ENCODE data around the gene ADARB2.

- TF ChIP-seq POLR2A (IDR thresholded peaks at IDR 0.05): no peak
- TF ChIP-seq, protein P1, sequence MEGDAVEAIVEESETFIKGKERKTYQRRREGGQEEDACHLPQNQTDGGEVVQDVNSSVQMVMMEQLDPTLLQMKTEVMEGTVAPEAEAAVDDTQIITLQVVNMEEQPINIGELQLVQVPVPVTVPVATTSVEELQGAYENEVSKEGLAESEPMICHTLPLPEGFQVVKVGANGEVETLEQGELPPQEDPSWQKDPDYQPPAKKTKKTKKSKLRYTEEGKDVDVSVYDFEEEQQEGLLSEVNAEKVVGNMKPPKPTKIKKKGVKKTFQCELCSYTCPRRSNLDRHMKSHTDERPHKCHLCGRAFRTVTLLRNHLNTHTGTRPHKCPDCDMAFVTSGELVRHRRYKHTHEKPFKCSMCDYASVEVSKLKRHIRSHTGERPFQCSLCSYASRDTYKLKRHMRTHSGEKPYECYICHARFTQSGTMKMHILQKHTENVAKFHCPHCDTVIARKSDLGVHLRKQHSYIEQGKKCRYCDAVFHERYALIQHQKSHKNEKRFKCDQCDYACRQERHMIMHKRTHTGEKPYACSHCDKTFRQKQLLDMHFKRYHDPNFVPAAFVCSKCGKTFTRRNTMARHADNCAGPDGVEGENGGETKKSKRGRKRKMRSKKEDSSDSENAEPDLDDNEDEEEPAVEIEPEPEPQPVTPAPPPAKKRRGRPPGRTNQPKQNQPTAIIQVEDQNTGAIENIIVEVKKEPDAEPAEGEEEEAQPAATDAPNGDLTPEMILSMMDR (IDR thresholded peaks at IDR 0.05): no peak
- TF ChIP-seq POLR2AphosphoS5 (IDR thresholded peaks at IDR 0.05): no peak
- no peak for TF ChIP-seq EP300 (IDR thresholded peaks at IDR 0.05)
Observed at GRCh38 chr10:1624240-1624639, 113.1 kb downstream of the ADARB2 start.
